Measurements from ENCODE around the gene ASCL4. TPM values are rescaled to one million over a fixed set of nuclear protein-coding genes. Genes with fewer than 3 reads are reported as not detected.

ASCL4 gene
- total RNA-seq, 1 experiment from 2014 or later = not detected

DNA sequence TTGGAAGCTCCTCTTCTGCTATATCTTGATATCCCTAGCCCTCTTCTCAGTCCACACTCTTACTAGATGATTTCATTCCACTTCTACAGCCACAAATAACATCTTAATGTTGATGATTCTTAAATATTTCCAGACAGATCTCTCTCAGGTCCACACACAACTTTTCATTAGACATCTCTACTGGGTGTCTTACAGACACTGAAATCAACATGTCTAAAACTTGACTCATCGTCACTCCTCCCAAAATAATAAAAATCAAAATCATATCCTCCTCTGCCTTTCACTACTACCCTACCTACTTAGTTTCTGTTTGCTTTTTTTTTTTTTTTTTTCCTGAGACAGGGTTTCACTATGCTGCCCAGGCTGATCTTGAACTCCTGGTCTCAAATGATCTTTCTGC is 25.4 kb upstream of the ASCL4 start:
- H3K27me3 Mint-ChIP-seq (ENCODE audit: low read depth) = no peaks in the 10 kb centered on the region
- H3K9me3 Mint-ChIP-seq = no peaks in the 10 kb centered on the region
- no peak overlapping the region for H2BK12ac ChIP-seq (ENCODE audit: insufficient read length, low read depth, low read length)
- no peaks in the 10 kb centered on the region for H3K79me2 ChIP-seq (ENCODE audit: insufficient read depth, low read length)
- H3K4me3 Mint-ChIP-seq = no peak overlapping the region
- TF ChIP-seq, protein P1, sequence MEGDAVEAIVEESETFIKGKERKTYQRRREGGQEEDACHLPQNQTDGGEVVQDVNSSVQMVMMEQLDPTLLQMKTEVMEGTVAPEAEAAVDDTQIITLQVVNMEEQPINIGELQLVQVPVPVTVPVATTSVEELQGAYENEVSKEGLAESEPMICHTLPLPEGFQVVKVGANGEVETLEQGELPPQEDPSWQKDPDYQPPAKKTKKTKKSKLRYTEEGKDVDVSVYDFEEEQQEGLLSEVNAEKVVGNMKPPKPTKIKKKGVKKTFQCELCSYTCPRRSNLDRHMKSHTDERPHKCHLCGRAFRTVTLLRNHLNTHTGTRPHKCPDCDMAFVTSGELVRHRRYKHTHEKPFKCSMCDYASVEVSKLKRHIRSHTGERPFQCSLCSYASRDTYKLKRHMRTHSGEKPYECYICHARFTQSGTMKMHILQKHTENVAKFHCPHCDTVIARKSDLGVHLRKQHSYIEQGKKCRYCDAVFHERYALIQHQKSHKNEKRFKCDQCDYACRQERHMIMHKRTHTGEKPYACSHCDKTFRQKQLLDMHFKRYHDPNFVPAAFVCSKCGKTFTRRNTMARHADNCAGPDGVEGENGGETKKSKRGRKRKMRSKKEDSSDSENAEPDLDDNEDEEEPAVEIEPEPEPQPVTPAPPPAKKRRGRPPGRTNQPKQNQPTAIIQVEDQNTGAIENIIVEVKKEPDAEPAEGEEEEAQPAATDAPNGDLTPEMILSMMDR (conservative IDR thresholded peaks at IDR 0.05) = no peak
- H3K4me2 ChIP-seq (ENCODE audit: insufficient read depth, insufficient read length, low read length) = no peak overlapping the region
- H3K9ac ChIP-seq (ENCODE audit: extremely low read depth, insufficient read length, low read length) = no peak overlapping the region
- no peak overlapping the region for H4K91ac ChIP-seq (ENCODE audit: insufficient read length, low read depth, low read length)
- no peak overlapping the region for H3K56ac ChIP-seq (ENCODE audit: insufficient read length, low read depth, low read length)
- H3K27ac Mint-ChIP-seq = no peak overlapping the region
- H3K4ac ChIP-seq (ENCODE audit: low read depth, low read length) = no peak overlapping the region
- H2BK20ac ChIP-seq (ENCODE audit: low read depth, low read length, poor library complexity, severe bottlenecking) = no peak overlapping the region
- no peak overlapping the region for H2BK5ac ChIP-seq (ENCODE audit: insufficient read length, low read length)
- 100% methylated on average over 1 of the region's 1 CpG for WGBS (ENCODE audit: extremely low coverage, insufficient read length, low lambda C conversion rate)
- H3T11ph ChIP-seq (ENCODE audit: low read length) = no peak overlapping the region
- H2BK15ac ChIP-seq (ENCODE audit: low read depth, low read length) = no peak overlapping the region
- no peak overlapping the region for H3K18ac ChIP-seq (ENCODE audit: insufficient read length, low read depth, low read length)
- H3K79me1 ChIP-seq (ENCODE audit: insufficient read depth, low read depth, low read length, poor library complexity, severe bottlenecking) = peaks cover 5% of the 10 kb centered on the region
- H3K27ac ChIP-seq (ENCODE audit: insufficient read length, low read depth, low read length) = no peak overlapping the region
- H3K23me2 ChIP-seq (ENCODE audit: insufficient read length, low read depth, low read length, poor library complexity, severe bottlenecking) = no peaks in the 10 kb centered on the region
- H3K27me3 ChIP-seq (ENCODE audit: insufficient read depth, low read length) = no peaks in the 10 kb centered on the region
- no peaks in the 10 kb centered on the region for H3K4me1 ChIP-seq (ENCODE audit: insufficient read depth, low read length)
- H3K9me3 ChIP-seq (ENCODE audit: control insufficient read depth, low read depth, low read length) = no peaks in the 10 kb centered on the region
- H3K14ac ChIP-seq (ENCODE audit: insufficient read depth, low read length) = no peak overlapping the region
- no peak overlapping the region for H2AK5ac ChIP-seq (ENCODE audit: insufficient read length, low read length)
- H2AFZ ChIP-seq (ENCODE audit: low read length) = no peak overlapping the region
- no peak overlapping the region for H4K5ac ChIP-seq (ENCODE audit: insufficient read length, low read depth, low read length)
- no peak overlapping the region for H4K8ac ChIP-seq (replicated peaks; ENCODE audit: insufficient read length, low read depth, low read length)
- H3K4me1 Mint-ChIP-seq = no peaks in the 10 kb centered on the region
- peaks cover 17 to 53% (median 47%) of the 10 kb centered on the region in 3 experiments; a peak in 6 of 7 replicates for H3K36me3 Mint-ChIP-seq (ENCODE audit: insufficient read depth in 1 of 3, low read depth in 3 of 3)
- no peak for DNase-seq
- no peaks in the 10 kb centered on the region for H4K20me1 ChIP-seq (ENCODE audit: control insufficient read depth, insufficient read depth, insufficient read length)
- no peak overlapping the region for H3K23ac ChIP-seq (ENCODE audit: insufficient read length, low read depth, low read length)
- no peak overlapping the region for H2BK120ac ChIP-seq (ENCODE audit: low read depth, low read length, poor library complexity, severe bottlenecking)

All from H9 (cell line).